ENCODE measurements around the gene NEDD4L. TPM values are rescaled to one million over a fixed set of nuclear protein-coding genes. Genes with fewer than 3 reads are reported as not detected.

NEDD4L gene
- total and polyA plus RNA-seq, 7 donors = 52.0 to 104 (median 57.4) TPM

DNA sequence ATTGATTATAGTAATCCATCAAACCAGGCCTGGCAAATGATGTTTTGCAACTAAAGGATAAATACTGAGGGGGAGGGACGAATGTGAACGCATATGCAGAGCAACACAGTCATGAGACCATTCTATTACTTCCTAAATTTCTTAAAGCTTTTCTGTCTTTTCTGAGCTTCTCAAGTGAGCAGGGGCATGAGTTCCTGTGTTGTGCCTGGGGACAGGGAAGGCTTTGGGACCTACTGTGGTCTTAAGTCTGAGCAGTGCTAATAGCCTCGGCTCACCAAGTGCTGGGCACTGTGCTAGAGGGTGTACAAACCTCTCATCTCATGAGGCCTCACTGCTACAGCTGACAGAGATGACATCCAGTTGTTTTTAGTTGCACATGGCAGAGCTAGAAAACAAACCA, 182.4 kb downstream of the NEDD4L start:
- intact Hi-C loops (cut with DNase I) = no loop called here
- Histone ChIP-seq H3K27me3 (no peaks in the 10 kb centered on the region), H3K4me1 (peaks cover 0 to 52% (median 29%) of the 10 kb centered on the region in 4 donors), H3K36me3 (no peaks in the 10 kb centered on the region), H3K27ac (no peak overlapping the region), H3K4me3 (no peak overlapping the region), H3K9me3 (no peaks in the 10 kb centered on the region)
- TF ChIP-seq CTCF (IDR thresholded peaks at IDR 0.05) (no peak), EP300 (IDR thresholded peaks at IDR 0.05) (no peak), POLR2A (IDR thresholded peaks at IDR 0.05) (no peak), POLR2AphosphoS5 (IDR thresholded peaks at IDR 0.05) (no peak)
- DNase-seq = no peak
- 72 to 87% methylated on average over 3 of the region's 3 CpGs for WGBS, 2 donors

- no peak for TF ChIP-seq POLR2A (IDR thresholded peaks at IDR 0.05)
- TF ChIP-seq CTCF (IDR thresholded peaks at IDR 0.05) = no peak
- no peaks in the 10 kb centered on the region for H3K36me3 ChIP-seq
- 92% methylated on average over 9 of the region's 9 CpGs for WGBS, 2 donors
- H3K4me3 ChIP-seq = no peak overlapping the region
- no peaks in the 10 kb centered on the region for H3K27me3 ChIP-seq
- intact Hi-C loops (cut with DNase I) = no loop called here
- no peaks in the 10 kb centered on the region for H3K9me3 ChIP-seq
- H3K4me1 ChIP-seq = peaks cover 0 to 46% (median 26%) of the 10 kb centered on the region in 4 donors
- no peak overlapping the region for H3K27ac ChIP-seq
- DNase-seq = no peak
Measured at GRCh38 chr18:58227361-58227930, 183.4 kb downstream of the NEDD4L start.

GRCh38 chr18:58228176-58228575, 184.2 kb downstream of the NEDD4L start:
- TF ChIP-seq CTCF (IDR thresholded peaks at IDR 0.05) (no peak), EP300 (IDR thresholded peaks at IDR 0.05) (no peak), POLR2A (IDR thresholded peaks at IDR 0.05) (no peak), POLR2AphosphoS5 (IDR thresholded peaks at IDR 0.05) (no peak)
- Histone ChIP-seq H3K27ac (no peak overlapping the region), H3K36me3 (no peaks in the 10 kb centered on the region), H3K4me1 (peaks cover 0 to 41% (median 23%) of the 10 kb centered on the region in 4 donors), H3K27me3 (no peaks in the 10 kb centered on the region), H3K4me3 (no peak overlapping the region), H3K9me3 (no peaks in the 10 kb centered on the region)
- no peak for DNase-seq
- intact Hi-C loops (cut with DNase I) = no loop called here
- WGBS, 2 donors = 83 to 89% methylated on average over 6 of the region's 6 CpGs

GRCh38 chr18:58228762-58229161, 184.7 kb downstream of the NEDD4L start:
- 84 to 89% methylated on average over 7 of the region's 7 CpGs for WGBS, 2 donors
- TF ChIP-seq POLR2A (IDR thresholded peaks at IDR 0.05) = no peak
- no peak for TF ChIP-seq POLR2AphosphoS5 (IDR thresholded peaks at IDR 0.05)
- TF ChIP-seq CTCF (IDR thresholded peaks at IDR 0.05) = no peak
- no peak for TF ChIP-seq EP300 (IDR thresholded peaks at IDR 0.05)
- H3K27ac ChIP-seq = no peak overlapping the region
- DNase-seq = no peak
- H3K27me3 ChIP-seq = no peaks in the 10 kb centered on the region
- H3K9me3 ChIP-seq = no peaks in the 10 kb centered on the region
- no peaks in the 10 kb centered on the region for H3K36me3 ChIP-seq
- no peak overlapping the region for H3K4me3 ChIP-seq
- peaks cover 0 to 40% (median 23%) of the 10 kb centered on the region in 4 donors for H3K4me1 ChIP-seq
- intact Hi-C loops (cut with DNase I) = no loop called here

GRCh38 chr18:58229162-58229561, 185.1 kb downstream of the NEDD4L start:
- Histone ChIP-seq H3K4me3 (no peak overlapping the region), H3K36me3 (no peaks in the 10 kb centered on the region), H3K27me3 (no peaks in the 10 kb centered on the region), H3K27ac (no peak overlapping the region), H3K9me3 (no peaks in the 10 kb centered on the region), H3K4me1 (peaks cover 0 to 40% (median 22%) of the 10 kb centered on the region in 4 donors)
- 92 to 94% methylated on average over 5 of the region's 5 CpGs for WGBS, 2 donors
- intact Hi-C loops (cut with DNase I) = no loop called here
- DNase-seq = no peak
- TF ChIP-seq POLR2AphosphoS5 (IDR thresholded peaks at IDR 0.05) = no peak
- no peak for TF ChIP-seq EP300 (IDR thresholded peaks at IDR 0.05)
- TF ChIP-seq POLR2A (IDR thresholded peaks at IDR 0.05) = no peak
- TF ChIP-seq CTCF (IDR thresholded peaks at IDR 0.05) = no peak

Data from sigmoid colon (tissue), 7 donors.